Small intestine (tissue), 7 donors: ENCODE measurements around the gene MGAT3. TPM values are rescaled to one million over a fixed set of nuclear protein-coding genes. Genes with fewer than 3 reads are reported as not detected.
"Not testable (repeated sequence)": the region's sequence is repeated elsewhere in the genome, so short reads cannot be mapped to it uniquely, and the experiment has no call there.

Experiments used
- DNase-seq, 2 donors: peaks; one replicate each; pipeline versions ENCODE4 v3.0.0 to v3.0.0-alpha.2; 2013
- FAIRE-seq: peaks from 2 replicates; lab custom pipeline; 2012; peaks lifted over from hg19 to GRCh38; lab: Jason Lieb, UNC
- H3K27ac ChIP-seq, 3 donors: one replicate each; pipeline ENCODE4 v1.5.1; 2013; ENCODE audit warnings: low read length in 2 of 3, mild to moderate bottlenecking in 2 of 3, control low read depth in 1 of 3, inconsistent platforms in 1 of 3, low read depth in 1 of 3, moderate library complexity in 1 of 3
- H3K27me3 ChIP-seq, 3 donors: one replicate each; pipeline ENCODE4 v1.6.1; 2013; ENCODE audit warnings: low read length in 3 of 3, inconsistent platforms in 1 of 3; ENCODE audit not compliant: control insufficient read depth in 3 of 3, insufficient read depth in 3 of 3
- H3K36me3 ChIP-seq, 3 donors: one replicate each; pipeline ENCODE4 v1.6.1; 2013; ENCODE audit warnings: low read length in 3 of 3, inconsistent platforms in 1 of 3, low read depth in 1 of 3, mild to moderate bottlenecking in 1 of 3, moderate library complexity in 1 of 3; ENCODE audit not compliant: control insufficient read depth in 3 of 3, insufficient read depth in 2 of 3
- H3K4me1 ChIP-seq, 3 donors: one replicate each; pipeline ENCODE4 v1.6.1; 2013; ENCODE audit warnings: low read length in 2 of 3, inconsistent platforms in 1 of 3, low read depth in 1 of 3, mild to moderate bottlenecking in 1 of 3, moderate library complexity in 1 of 3; ENCODE audit not compliant: control insufficient read depth in 3 of 3, insufficient read depth in 2 of 3
- H3K4me3 ChIP-seq, 3 donors: one replicate each; pipeline ENCODE4 v1.5.1; 2013; ENCODE audit warnings: low read length in 3 of 3, control low read depth in 1 of 3, inconsistent platforms in 1 of 3, low read depth in 1 of 3, mild to moderate bottlenecking in 1 of 3, moderate library complexity in 1 of 3
- H3K9me3 ChIP-seq, 2 donors: one replicate each; pipeline ENCODE4 v1.6.1; 2013; ENCODE audit warnings: low read depth in 1 of 2, low read length in 1 of 2; ENCODE audit not compliant: control insufficient read depth in 2 of 2, insufficient read depth in 1 of 2
- WGBS, 3 donors: extraction: QIAGEN DNeasy Blood & Tissue Kit; methylation state at CpG; one replicate each; pipeline ENCODE4 v1.1.7; 2013; 5-methylcytosine and 5-hydroxymethylcytosine counted together
- polyA plus RNA-seq, 4 donors: library from polyadenylated mRNA; stranded (reverse) in 3 of 4; unstranded in 1 of 4; fragments of 200-250 nt in 3 of 4; fragments of 120-200 nt in 1 of 4; gene quantifications; one replicate each; pipeline versions ENCODE4 v1.2.1 to v1.2.3, GENCODE V29; 2013
- donor health status: healthy with polysubstance abuse.
- donor health status: control.
- donor health status: control.
- donor health status: Bipolar disorder and iron deficiency.
- donor health status: healthy.

Gene MGAT3
- polyA plus RNA-seq, 4 donors: 11.1 to 30.1 (median 17.2) TPM

DNA sequence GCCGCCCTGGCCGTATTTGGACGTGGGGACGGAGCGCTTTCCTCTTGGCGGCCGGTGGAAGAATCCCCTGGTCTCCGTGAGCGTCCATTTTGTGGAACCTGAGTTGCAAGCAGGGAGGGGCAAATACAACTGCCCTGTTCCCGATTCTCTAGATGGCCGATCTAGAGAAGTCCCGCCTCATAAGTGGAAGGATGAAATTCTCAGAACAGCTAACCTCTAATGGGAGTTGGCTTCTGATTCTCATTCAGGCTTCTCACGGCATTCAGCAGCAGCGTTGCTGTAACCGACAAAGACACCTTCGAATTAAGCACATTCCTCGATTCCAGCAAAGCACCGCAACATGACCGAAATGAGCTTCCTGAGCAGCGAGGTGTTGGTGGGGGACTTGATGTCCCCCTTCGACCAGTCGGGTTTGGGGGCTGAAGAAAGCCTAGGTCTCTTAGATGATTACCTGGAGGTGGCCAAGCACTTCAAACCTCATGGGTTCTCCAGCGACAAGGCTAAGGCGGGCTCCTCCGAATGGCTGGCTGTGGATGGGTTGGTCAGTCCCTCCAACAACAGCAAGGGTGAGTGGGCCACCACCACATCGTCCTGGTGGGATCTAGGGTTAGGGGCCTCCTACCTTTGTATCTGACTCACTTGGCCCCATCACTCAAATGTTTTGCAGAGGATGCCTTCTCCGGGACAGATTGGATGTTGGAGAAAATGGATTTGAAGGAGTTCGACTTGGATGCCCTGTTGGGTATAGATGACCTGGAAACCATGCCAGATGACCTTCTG lies 64.5 kb downstream of the MGAT3 start:
- DNase-seq, FAIRE-seq, H3K9me3 ChIP-seq, H3K27me3 ChIP-seq: not testable (repeated sequence)
- H3K27ac ChIP-seq: peak overlapping the region; percentile 96 to 99 (median 98)
- peak overlapping the region; percentile 96 to 100 (median 98) for H3K4me3 ChIP-seq
- H3K4me1 ChIP-seq: peaks cover 0 to 40% (median 0%) of the 10 kb centered on the region in 3 donors
- 1 to 2% (median 1%) methylated on average over 28 of the region's 28 CpGs for WGBS, 3 donors
- peaks cover 13 to 69% (median 14%) of the 10 kb centered on the region in 3 donors for H3K36me3 ChIP-seq

- not testable (repeated sequence) for H3K9me3 ChIP-seq, DNase-seq, FAIRE-seq, H3K27ac ChIP-seq, H3K27me3 ChIP-seq
- Histone ChIP-seq H3K4me3 (peak overlapping the region in 2 of 3 donors; percentile 98 to 100), H3K36me3 (peaks cover 11 to 70% (median 14%) of the 10 kb centered on the region in 3 donors), H3K4me1 (peaks cover 0 to 42% (median 0%) of the 10 kb centered on the region in 3 donors)
- WGBS, 3 donors: 6 to 12% (median 8%) methylated on average over 3 to 5 of the region's 5 CpGs
Observed at GRCh38 chr22:39522091-39522490, 65.3 kb downstream of the MGAT3 start.

- Histone ChIP-seq H3K36me3 (peaks cover 11 to 69% (median 14%) of the 10 kb centered on the region in 3 donors), H3K27me3 (no peaks in the 10 kb centered on the region), H3K9me3 (no peaks in the 10 kb centered on the region), H3K4me3 (peak overlapping the region in 2 of 3 donors; percentile 98 to 100), H3K4me1 (peaks cover 0 to 49% (median 0%) of the 10 kb centered on the region in 3 donors), H3K27ac (peak overlapping the region; percentile 22 to 64 (median 27))
- WGBS, 3 donors: 4 to 14% (median 9%) methylated on average over 14 of the region's 14 CpGs
- DNase-seq (peak; percentile 52 to 62), FAIRE-seq (no peak)
Observed at GRCh38 chr22:39522567-39523300, 65.9 kb downstream of the MGAT3 start.

- FAIRE-seq (no peak), DNase-seq (no peak)
- Histone ChIP-seq H3K9me3 (no peaks in the 10 kb centered on the region), H3K4me3 (no peak overlapping the region), H3K4me1 (peaks cover 0 to 50% (median 2%) of the 10 kb centered on the region in 3 donors), H3K27me3 (no peaks in the 10 kb centered on the region), H3K27ac (no peak overlapping the region), H3K36me3 (peaks cover 11 to 83% (median 14%) of the 10 kb centered on the region in 3 donors)
- WGBS, 3 donors: 62 to 72% (median 71%) methylated on average over 13 of the region's 13 CpGs
Observed at GRCh38 chr22:39524089-39524752, 67.4 kb downstream of the MGAT3 start.

GRCh38 chr22:39524753-39525657 lies 68.2 kb downstream of the MGAT3 start:
- Histone ChIP-seq H3K27me3 (no peaks in the 10 kb centered on the region), H3K4me1 (peaks cover 0 to 56% (median 2%) of the 10 kb centered on the region in 3 donors), H3K9me3 (no peaks in the 10 kb centered on the region), H3K27ac (peak overlapping the region in 1 of 3 donors; percentile 41), H3K4me3 (no peak overlapping the region), H3K36me3 (peaks cover 14 to 90% (median 14%) of the 10 kb centered on the region in 3 donors)
- no peak for DNase-seq
- 77 to 86% (median 79%) methylated on average over 9 to 10 of the region's 10 CpGs for WGBS, 3 donors
- FAIRE-seq: no peak

GRCh38 chr22:39525658-39525975 lies 68.8 kb downstream of the MGAT3 start:
- Histone ChIP-seq H3K27ac (peak overlapping the region in 1 of 3 donors; percentile 41), H3K9me3 (no peaks in the 10 kb centered on the region), H3K36me3 (peaks cover 14 to 95% (median 14%) of the 10 kb centered on the region in 3 donors), H3K27me3 (no peaks in the 10 kb centered on the region), H3K4me1 (peaks cover 0 to 58% (median 2%) of the 10 kb centered on the region in 3 donors), H3K4me3 (no peak overlapping the region)
- DNase-seq (no peak), FAIRE-seq (no peak)
- 75 to 94% (median 89%) methylated on average over 4 of the region's 4 CpGs for WGBS, 3 donors

GRCh38 chr22:39526736-39527171 lies 69.9 kb downstream of the MGAT3 start:
- WGBS, 3 donors: 72 to 84% (median 77%) methylated on average over 4 of the region's 4 CpGs
- no peak for FAIRE-seq
- no peak for DNase-seq
- H3K4me3 ChIP-seq: no peak overlapping the region
- peaks cover 2 to 64% (median 3%) of the 10 kb centered on the region in 3 donors for H3K4me1 ChIP-seq
- H3K36me3 ChIP-seq: peaks cover 10 to 91% (median 11%) of the 10 kb centered on the region in 3 donors
- H3K27me3 ChIP-seq: no peaks in the 10 kb centered on the region
- H3K9me3 ChIP-seq: no peaks in the 10 kb centered on the region
- H3K27ac ChIP-seq: peak overlapping the region in 2 of 3 donors; percentile 39 to 41
